Measurements from ENCODE around the gene SARS1.
"Not testable (repeated sequence)": the region's sequence is repeated elsewhere in the genome, so short reads cannot be mapped to it uniquely, and the experiment has no call there.

DNA sequence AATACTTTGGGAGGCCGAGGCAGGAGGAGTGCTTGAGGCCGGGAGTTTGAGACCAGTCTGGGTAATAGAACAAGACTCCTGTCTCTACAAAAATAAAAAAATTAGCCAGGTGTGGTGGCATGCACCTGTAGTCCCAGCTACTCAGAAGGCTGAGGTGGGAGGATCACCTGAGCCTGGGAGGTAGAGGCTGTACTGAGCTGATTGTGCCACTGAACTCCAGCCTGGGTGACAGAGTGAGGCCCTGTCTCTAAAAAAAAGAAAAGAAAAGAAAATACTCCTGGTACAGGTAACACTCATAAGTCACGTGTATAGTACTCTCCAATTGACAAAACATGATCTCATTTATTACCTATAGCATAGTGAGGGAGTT, 33.0 kb upstream of the SARS1 start:
- TF ChIP-seq EZH2 (IDR thresholded peaks at IDR 0.05); POLR2AphosphoS5 (IDR thresholded peaks at IDR 0.05; ENCODE audit: borderline replicate concordance, low read depth, low read length); FOXP2 (optimal IDR thresholded peaks at IDR 0.05; ENCODE audit: control extremely low read depth, extremely low read length, insufficient read depth): not testable (repeated sequence)
